Kidney capillary endothelial cell (primary cell): ENCODE measurements around the gene LHFPL3.

Experiments
- DNase-seq: peaks from one replicate; pipeline ENCODE4 v3.0.0-alpha.2; 2018; ENCODE audit warnings: low spot score

The LHFPL3 gene

GRCh38 chr7:104800307-104800706, 471.9 kb downstream of the LHFPL3 start:
- no peak for DNase-seq

DNA sequence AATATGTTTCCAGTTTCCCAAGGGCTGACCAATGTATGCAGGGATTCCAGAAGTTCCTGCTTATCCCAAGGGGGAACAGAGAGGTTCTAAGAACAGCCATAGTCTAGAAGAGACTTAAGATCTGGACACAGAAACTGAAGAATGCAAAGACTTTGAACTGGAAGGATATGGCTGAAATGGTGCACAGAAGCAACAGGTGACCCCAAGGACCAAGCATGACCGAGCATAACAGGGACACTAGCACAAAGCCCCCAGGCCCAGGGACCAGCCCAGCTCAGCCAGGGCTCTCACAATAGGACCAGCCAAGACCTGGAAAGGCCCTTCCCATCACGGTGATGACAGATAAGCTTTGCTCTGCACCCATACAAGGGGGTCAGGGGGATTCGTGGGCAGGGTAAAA, 472.6 kb downstream of the LHFPL3 start:
- no peak for DNase-seq

- no peak for DNase-seq
These were observed 475.5 kb downstream of the LHFPL3 start for GRCh38 chr7:104803931-104804330.

- no peak for DNase-seq
These were observed 476.3 kb downstream of the LHFPL3 start for GRCh38 chr7:104804696-104805095.

DNA sequence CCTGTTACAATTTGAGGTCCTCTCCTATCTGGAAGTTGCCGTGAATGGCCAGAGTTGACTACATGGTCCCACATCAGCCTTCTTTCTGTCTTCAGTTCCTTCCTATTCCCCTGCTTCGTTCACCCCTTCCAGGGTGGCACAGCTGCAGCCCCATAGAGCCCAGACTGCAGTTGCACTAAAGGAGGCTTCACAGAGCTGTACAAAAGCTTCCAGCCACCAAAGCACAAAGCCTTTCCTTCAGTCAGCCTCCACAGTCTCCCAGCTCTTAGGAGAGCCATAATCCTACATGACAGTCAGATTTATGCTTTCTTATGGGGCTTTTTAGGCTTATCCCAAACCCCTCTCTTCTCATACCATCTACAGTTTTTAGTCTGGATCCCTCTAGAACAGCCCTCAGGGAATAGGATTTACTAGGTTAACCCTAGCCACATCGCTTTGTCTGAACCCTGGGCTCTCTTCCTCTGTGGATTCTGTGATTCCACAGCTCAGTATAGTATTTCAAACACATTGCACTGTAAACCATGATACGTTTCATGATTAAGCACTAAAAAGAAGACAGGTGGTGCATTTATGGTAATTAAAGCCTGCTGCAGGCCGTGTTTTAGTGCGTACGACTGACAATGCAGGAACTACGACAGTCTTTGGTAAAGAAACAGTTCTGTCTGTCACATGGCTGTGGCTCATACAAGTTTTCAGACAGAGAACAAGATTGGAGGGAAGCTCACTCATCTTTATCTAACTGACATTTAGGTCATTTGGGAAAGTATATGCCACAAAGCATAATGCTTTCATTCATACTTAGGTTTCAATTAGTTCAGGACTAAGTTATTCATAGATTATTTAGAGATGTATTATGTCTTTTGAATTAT, 477.3 kb downstream of the LHFPL3 start:
- no peak for DNase-seq

DNA sequence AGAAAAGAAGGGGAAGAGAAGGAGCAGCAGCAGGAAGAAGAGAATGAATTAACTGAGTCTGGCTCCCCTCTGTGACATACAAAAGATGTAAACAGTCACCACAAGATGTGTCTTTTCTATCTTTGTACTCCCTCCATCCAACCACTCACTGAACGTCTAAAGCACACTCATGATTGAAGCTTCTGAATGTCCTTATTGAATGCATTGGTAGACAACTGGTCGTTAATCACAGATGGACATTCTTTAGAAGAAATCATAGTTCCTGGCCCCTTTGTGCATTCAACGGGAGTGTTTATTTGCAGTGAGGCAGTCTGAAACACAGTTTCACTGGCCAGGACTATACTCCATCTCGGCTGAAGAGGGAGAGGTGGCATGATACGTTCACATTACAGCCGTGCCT, 479.3 kb downstream of the LHFPL3 start:
- DNase-seq = no peak

DNA sequence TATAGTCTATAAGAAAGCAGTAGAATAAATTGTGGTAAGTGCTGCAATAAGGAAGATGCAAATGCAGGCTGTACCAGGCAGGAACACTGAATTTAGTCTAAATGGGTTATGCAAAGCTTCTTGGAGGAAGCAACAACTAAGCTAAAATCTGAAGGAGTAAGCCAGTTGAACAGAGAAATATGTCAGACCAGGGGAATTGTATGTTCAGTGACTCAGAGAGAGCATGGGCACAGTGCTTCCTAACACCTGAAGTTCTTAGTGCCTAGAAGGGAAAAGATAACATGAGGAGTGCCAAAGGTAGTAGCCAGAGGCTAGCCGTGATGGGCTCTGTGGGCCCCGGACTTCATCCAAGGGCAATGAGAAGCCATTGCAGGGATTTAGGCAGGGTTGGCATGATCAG, 481.5 kb downstream of the LHFPL3 start:
- no peak for DNase-seq

- no peak for DNase-seq
These were observed 485.7 kb downstream of the LHFPL3 start for GRCh38 chr7:104814126-104814525.

- no peak for DNase-seq
These were observed 486.4 kb downstream of the LHFPL3 start for GRCh38 chr7:104814671-104815400.

GRCh38 chr7:104816537-104816936, 488.1 kb downstream of the LHFPL3 start:
- DNase-seq = no peak

DNA sequence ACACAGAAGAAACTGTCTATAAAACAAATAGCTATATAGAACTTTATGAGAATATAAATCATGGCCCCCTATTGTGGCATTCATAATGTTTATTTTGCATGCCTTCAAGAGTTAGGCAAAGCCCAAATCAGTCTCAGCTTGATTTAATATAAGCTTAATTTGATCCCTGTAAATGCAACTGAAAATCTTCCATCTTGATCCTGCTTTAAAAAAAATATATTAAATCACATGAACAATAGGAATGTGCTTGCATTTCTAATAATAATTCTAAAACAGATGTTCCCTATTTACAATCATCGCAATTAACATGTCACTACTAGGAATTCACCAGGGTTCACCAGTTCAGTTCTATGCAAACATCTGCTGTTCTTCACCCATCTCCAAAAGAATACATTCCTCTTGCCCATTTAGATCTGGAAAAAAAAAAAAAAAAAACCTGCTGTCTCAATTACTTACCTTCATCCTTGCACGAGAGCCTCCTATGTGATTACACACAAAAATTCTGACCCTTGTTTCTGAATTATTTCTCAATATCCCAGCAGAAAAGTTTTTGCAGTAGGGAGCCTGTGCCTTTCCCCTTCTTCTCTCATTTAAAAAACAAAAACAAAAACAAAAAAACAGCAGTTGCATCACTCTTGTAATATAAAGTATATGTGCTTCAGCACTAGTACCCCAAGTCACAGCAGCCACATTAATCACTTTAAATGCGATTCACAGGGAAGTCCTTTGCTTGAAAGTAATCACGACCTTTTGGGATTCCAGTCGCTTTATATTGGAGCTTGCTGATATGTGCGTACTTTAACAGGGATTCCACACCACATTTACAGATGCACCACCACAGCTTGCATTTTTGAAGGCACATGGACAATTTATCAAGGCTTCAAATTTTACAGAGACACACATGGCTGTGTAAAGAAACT, 490.8 kb downstream of the LHFPL3 start:
- DNase-seq = no peak

- no peak for DNase-seq
These were observed 492.6 kb downstream of the LHFPL3 start for GRCh38 chr7:104820836-104821535.

GRCh38 chr7:104823177-104823576, 494.8 kb downstream of the LHFPL3 start:
- DNase-seq = no peak

- no peak for DNase-seq
These were observed 496.7 kb downstream of the LHFPL3 start for GRCh38 chr7:104825099-104825498.

DNA sequence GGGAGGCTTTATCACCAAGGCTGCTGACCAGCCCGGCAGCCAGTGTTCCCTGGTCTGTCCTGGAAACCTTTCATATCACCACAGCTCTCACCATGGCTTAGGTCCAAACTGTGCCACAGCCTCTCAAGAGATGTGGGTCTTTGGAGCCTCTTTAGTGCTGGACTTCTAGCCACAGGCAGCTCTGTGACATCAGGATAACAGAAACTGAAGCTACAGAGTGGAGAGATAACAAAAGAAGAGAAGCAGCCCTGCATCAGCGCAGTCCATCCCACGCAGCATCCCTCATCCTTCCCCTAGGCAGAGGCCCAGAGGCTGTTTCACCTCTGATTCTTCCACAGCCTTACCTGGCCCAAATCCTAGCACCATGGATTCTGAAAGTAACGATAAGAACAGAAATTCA, 497.7 kb downstream of the LHFPL3 start:
- no peak for DNase-seq

- no peak for DNase-seq
These were observed 508.6 kb downstream of the LHFPL3 start for GRCh38 chr7:104836976-104837375.

GRCh38 chr7:104838537-104839299, 510.3 kb downstream of the LHFPL3 start:
- no peak for DNase-seq

DNA sequence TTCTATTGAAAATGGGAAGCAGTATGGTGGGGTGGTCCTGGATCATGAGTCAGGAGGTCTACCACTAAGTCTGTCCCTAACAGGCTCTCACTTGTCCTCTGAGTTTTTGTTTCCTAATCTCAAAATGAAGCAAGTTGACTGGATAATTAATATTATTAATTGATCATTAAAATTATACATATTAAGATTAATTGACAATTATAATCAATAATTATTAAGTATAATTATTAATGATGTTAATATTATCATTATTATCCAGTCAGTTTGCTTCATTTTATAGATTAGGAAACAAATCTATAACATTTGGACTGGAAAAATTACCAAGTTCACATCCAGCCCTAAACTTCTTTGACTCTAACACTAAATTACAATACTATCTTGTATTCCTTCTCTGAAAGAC, 511.4 kb downstream of the LHFPL3 start:
- no peak for DNase-seq

DNA sequence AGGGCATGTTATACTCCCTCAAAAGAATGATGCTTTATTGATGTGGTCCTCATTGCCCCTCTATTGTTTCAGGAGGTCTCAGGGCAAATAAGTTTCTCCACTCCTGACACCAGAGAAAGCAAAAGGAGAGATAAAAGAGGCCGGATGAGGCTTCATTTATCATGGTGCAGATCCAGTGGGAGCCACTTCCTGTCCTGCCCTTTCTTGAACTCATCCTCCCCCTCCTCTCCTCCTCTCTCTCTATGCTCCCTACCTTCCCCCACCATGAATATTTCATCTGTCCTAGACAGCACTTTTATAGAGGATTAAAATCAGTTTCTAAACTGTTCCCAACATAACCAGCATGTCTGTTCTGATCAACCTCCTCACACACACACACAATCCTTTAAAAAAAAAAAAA, 513.4 kb downstream of the LHFPL3 start:
- no peak for DNase-seq

DNA sequence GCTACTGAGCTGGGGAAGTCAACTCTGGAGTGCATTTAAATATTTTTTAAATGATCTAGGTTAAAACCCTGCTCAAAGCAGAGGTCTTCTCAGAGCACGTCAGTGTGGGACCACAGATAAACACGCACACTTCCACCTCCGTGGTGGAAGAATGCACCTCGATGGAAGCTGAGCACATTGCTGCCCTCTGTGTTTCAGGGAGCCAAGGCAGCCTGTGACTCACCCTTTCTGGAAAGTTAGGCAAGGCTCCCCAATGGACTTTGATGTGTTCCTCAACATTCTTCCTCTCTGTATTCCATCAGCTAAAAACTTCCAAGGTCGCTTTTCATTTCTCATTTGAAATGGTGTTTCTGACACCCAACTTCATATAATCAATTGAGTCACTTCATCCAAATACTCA, 514.8 kb downstream of the LHFPL3 start:
- DNase-seq = no peak

- no peak for DNase-seq
These were observed 517.2 kb downstream of the LHFPL3 start for GRCh38 chr7:104845557-104845956.
